Cardiac atrium fibroblast (primary cell): ENCODE measurements around the gene HOXA1. TPM values are rescaled to one million over a fixed set of nuclear protein-coding genes. Genes with fewer than 3 reads are reported as not detected.

ENCODE experiments used
- total RNA-seq: library from RNA; depleted of rRNA; stranded (reverse); fragments of >200 nt; gene quantifications from 2 replicates; pipeline ENCODE4 v1.2.3, GENCODE V29; 2015

HOXA1 gene
- total RNA-seq, result not detected in 2 replicates

DNA sequence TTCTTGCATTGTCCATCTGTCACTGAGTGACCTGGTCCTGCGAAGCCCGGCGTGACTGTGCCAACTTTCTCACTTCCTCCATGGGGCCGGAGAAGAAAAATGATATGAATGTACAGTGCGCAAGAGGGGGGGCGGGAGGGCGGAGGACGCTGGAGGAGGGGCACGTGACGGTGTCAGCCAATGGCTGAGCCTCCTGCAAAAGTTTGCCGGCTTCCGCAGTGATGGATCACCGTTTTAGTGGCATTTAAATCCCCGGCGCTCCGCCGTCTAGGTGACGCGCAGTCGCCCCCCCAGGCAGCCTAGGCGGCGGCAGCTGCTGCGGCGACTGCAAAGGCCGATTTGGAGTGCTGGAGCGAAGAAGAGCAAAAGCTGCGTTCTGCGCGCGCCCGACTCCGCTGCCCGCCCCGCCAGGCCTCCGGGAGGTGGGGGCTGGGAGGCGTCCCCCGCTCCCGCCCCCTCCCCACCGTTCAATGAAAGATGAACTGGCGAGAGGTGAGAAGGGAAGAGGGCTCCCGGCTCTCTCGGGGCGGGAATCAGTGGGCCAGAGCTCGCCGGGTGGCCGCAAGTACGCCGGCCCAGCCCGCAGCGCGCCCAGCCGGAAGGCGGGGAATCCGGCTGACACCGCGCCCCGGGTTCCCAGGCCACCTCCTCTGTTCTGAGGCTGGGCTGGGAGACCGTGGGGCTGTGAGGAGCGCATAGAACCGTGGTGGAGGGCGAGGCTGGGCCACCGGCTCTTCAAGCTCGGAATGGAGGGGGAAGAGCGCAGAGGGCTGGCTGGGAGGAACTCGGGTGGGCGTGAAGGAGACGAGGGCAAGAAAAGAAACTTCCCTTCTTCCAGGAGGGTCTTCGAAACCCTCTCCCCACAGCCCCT is at the start of gene HOXA1:
HOXA1 (minus strand) TSS at position 104 of the 871 bp plus-strand sequence; CDS start at position 16, 88 bp downstream.

DNA sequence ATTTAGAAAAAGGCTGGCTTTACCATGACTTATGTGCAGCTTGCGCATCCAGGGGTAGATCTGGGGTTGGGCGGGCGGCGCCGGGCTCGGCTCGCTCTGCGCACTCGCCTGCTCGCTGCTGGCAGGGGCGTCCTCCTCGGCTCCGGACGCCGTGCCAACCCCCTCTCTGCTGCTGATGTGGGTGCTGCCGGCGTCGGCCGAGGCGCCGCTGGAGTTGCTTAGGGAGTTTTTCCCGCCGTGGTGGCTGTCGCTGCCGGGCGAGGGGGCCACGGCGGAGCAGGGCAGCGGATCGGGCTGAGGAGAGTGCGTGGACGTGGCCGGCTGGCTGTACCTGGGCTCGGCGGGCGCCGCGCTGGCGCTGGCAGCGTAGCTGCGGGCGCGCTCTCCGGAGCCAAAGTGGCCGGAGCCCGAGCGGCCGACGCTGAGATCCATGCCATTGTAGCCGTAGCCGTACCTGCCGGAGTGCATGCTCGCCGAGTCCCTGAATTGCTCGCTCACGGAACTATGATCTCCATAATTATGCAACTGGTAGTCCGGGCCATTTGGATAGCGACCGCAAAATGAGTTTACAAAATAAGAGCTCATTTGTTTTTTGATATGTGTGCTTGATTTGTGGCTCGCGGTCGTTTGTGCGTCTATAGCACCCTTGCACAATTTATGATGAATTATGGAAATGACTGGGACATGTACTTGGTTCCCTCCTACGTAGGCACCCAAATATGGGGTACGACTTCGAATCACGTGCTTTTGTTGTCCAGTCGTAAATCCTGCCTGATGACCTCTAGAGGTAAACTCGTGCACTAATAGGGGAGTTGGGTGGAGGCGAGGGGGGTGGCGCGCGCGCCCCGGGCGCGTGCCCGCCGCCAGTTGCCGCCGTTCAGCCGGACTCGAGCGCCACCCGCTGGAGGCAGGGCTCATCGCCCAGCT is 47.5 kb upstream of the HOXA1 start, which contains the start of gene HOXA5:
HOXA5 (minus strand) TSS at position 659 of the 927 bp plus-strand sequence; CDS start at position 585, 74 bp downstream.

DNA sequence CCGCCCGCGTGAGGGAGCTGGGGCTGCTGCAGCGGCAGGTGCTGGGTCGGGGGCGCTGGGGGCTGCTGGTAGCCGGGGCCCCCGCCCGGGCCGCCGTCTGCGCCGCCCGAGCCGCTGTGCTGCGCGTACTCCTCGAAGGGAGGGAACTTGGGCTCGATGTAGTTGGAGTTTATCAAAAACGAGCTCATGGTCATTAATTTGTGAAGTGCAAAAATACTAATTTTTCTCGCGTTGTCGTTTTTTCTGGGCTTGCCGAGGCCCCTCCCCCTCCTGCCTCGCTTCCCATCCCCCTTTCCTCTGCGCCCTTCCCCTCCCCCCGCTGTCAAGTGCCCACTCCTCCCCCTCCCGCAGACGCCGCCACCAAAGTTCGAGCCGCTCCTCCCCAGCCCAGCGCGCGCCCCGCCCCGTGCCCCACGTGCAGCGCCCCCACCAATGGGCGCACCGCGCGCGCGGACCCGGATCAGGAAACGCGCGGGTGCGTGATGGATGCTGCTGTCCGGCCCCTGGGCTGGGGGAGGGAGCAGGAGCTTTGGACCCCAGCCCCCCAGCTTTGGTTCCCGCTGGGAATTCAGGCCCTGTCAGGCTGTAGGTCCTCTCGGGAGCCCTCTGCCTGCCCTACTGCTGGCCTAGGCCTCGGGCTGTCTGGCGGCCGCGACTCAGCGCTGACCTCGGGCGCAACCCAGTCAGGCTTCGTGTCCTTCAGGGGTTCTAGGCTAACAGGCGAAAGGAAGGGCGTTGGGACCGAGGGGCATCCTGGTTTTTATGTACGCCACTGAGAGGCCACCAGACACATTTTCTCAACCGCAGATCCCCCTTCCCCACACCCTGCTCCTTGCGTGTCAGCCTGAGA is 35.0 kb upstream of the HOXA1 start, which contains the start of gene HOXA4:
HOXA4 (minus strand) TSS at position 218 of the 850 bp plus-strand sequence; CDS start at position 194, 24 bp downstream.

DNA sequence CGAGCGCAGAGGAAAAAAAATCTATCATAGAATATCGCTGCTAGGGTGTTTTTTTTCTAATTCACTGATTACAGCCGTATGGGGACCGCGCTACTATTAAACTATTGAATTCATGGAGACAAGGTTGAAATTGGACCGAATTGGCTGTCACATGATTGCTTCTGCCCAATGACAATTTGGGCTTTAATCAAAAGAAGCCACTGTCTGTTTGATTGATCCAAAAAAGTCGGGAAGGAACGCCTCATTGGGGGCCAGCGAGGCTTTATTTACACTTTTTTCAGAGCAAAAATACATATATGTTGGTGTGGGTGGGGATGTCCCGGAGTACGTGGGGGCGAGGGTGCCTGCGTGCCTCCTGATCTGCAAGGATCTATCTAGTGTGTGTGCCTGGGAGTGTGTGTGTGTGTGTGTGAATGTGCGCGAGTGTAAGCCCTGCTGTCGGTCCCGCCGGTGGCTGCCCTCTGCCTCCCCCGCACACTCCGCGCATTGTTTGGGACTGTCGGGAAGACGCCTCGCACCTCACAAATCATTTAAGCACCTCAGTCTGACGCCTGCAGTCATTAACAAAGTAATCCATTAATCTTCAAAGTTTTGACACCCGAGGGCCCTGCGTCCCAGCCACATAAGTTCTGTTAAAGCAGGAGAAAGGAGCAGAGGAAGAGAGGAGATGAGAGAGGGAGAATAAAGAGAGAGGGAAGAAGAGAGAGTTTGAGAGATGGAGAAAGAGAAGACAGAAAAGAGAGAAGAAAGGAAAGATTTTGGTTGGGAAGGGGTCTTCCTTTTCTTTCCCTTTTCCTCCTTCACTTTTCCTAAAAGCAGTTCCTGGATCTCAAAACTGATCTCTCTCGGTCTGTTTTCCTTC is 7.0 kb upstream of the HOXA1 start, which contains the start of gene HOXA2:
HOXA2 (minus strand) TSS at position 103 of the 862 bp plus-strand sequence. CDS start 183 bp downstream, outside the sequence.

Other genes with a start within 250 kb of the HOXA1 start
- gene SKAP2, start 231.4 kb downstream of the HOXA1 start, total RNA-seq, result 14.4 and 22.6 TPM in 2 replicates
- not detected in 2 replicates for gene HOXA2, start 6.7 kb upstream of the HOXA1 start, total RNA-seq
- gene HOXA4, start 34.8 kb upstream of the HOXA1 start, total RNA-seq, result not detected in 2 replicates
- gene HOXA5, start 47.7 kb upstream of the HOXA1 start, total RNA-seq, result not detected in 2 replicates
- not detected in 2 replicates for gene HOXA6, start 51.8 kb upstream of the HOXA1 start, total RNA-seq
- gene HOXA3, start 56.6 kb upstream of the HOXA1 start, total RNA-seq, result not detected in 2 replicates
- gene HOXA7, start 60.7 kb upstream of the HOXA1 start, total RNA-seq, result not detected in 2 replicates
- not detected in 2 replicates for gene HOXA9, start 69.5 kb upstream of the HOXA1 start, total RNA-seq
- gene HOXA10, start 78.3 kb upstream of the HOXA1 start, total RNA-seq, result under 0.01 TPM in 1 of 2 replicates, not detected in the other
- gene HOXA11, start 89.2 kb upstream of the HOXA1 start, total RNA-seq, result not detected in 2 replicates
- not detected in 2 replicates for gene HOXA13, start 104.1 kb upstream of the HOXA1 start, total RNA-seq
- gene EVX1, start 146.8 kb upstream of the HOXA1 start, total RNA-seq, result not detected in 2 replicates